Measurements from ENCODE around the gene RNF144B. TPM values are rescaled to one million over a fixed set of nuclear protein-coding genes. Genes with fewer than 3 reads are reported as not detected.
"Not testable (repeated sequence)": the region's sequence is repeated elsewhere in the genome, so short reads cannot be mapped to it uniquely, and the experiment has no call there.

The RNF144B gene
- total RNA-seq, 1 donor from 2014 or later: 9.3 TPM

GRCh38 chr6:18432180-18432579 lies 45.0 kb downstream of the RNF144B start:
- DNase-seq (ENCODE audit: low spot score): no peak
- intact Hi-C loops (cut with DNase I): no loop called here

DNA sequence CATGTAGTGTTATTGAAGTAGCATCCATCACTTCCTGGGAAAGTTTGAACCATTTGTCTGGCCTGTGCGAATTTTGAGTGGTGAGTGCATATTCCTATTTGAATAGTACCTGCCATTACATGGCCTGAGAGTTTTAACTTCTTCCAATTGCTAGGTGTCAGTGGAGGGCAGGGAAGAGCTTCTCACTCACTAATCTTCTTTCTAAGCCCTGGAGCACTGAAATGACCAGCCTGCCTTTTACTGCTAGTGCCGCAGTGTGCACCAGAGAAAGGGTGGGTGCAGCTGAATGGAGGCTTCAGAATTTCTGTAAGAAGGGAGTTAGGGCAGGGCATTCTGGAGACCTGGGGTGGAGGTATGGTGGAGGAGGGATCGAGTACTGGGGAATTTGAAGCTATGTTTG lies 45.5 kb downstream of the RNF144B start:
- DNase-seq (ENCODE audit: low spot score): no peak
- intact Hi-C loops (cut with DNase I): no loop called here

GRCh38 chr6:18433059-18433458 lies 45.9 kb downstream of the RNF144B start:
- intact Hi-C loops (cut with DNase I): no loop called here
- no peak for DNase-seq (ENCODE audit: low spot score)

- no peak for DNase-seq (ENCODE audit: low spot score)
- intact Hi-C loops (cut with DNase I): no loop called here
Measured at GRCh38 chr6:18436341-18436740, 49.2 kb downstream of the RNF144B start.

GRCh38 chr6:18439581-18439980 lies 52.4 kb downstream of the RNF144B start:
- no peak for DNase-seq (ENCODE audit: low spot score)
- intact Hi-C loops (cut with DNase I): no loop called here

GRCh38 chr6:18441251-18441979 lies 54.3 kb downstream of the RNF144B start:
- intact Hi-C loops (cut with DNase I): no loop called here
- no peak for DNase-seq (ENCODE audit: low spot score)

DNA sequence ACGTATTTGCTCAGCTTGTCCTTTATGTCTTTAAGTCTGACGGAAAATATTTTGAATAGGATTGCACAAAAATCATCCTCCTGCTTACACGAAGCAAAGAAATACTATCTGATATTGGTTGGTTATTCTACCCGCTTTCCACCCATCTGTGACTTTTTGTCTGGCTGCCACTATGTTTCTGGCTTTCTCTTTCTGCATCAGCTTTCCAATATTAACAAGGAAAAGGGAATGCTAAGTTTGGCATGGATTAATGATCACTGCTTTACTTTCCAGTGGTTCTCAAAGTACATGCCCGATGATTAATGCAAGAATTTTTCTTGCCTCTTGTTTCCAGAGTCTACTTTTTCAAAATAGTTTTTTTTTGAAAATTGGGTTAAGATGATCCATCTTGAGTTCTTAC lies 57.0 kb downstream of the RNF144B start:
- no peak for DNase-seq (ENCODE audit: low spot score)
- intact Hi-C loops (cut with DNase I): no loop called here

GRCh38 chr6:18445228-18445627 lies 58.1 kb downstream of the RNF144B start:
- no peak for DNase-seq (ENCODE audit: low spot score)
- intact Hi-C loops (cut with DNase I): no loop called here

GRCh38 chr6:18446771-18447170 lies 59.6 kb downstream of the RNF144B start:
- DNase-seq (ENCODE audit: low spot score): no peak
- intact Hi-C loops (cut with DNase I): no loop called here

- intact Hi-C loops (cut with DNase I): no loop called here
- DNase-seq (ENCODE audit: low spot score): no peak
Measured at GRCh38 chr6:18447552-18447951, 60.4 kb downstream of the RNF144B start.

GRCh38 chr6:18451756-18452155 lies 64.6 kb downstream of the RNF144B start:
- intact Hi-C loops (cut with DNase I): no loop called here
- no peak for DNase-seq (ENCODE audit: low spot score)

GRCh38 chr6:18454446-18454845 lies 67.3 kb downstream of the RNF144B start:
- no peak for DNase-seq (ENCODE audit: low spot score)
- intact Hi-C loops (cut with DNase I): no loop called here

GRCh38 chr6:18457065-18457737 lies 70.1 kb downstream of the RNF144B start:
- intact Hi-C loops (cut with DNase I): no loop called here
- DNase-seq (ENCODE audit: low spot score): no peak

DNA sequence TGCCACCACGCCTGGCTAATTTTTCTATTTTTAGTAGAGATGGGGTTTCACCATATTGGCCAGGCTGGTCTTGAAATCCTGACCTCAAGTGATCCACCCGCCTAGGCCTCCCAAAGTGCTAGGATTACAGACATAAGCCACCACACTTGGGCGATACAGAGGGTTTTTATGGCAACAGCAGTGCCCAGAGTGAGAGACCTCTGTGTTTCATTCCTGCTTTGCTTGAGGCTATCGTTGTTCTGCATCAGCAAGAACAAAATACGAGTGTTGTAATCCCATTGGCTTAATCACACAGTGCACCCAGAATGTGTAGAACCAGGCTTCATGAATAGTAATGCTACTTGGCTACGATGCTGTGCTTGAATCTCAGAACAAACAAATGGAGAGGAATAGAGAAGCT lies 70.9 kb downstream of the RNF144B start:
- DNase-seq (ENCODE audit: low spot score); intact Hi-C loops (cut with DNase I): not testable (repeated sequence)

- DNase-seq (ENCODE audit: low spot score): no peak
- intact Hi-C loops (cut with DNase I): no loop called here
Measured at GRCh38 chr6:18463429-18463828, 76.3 kb downstream of the RNF144B start.

DNA sequence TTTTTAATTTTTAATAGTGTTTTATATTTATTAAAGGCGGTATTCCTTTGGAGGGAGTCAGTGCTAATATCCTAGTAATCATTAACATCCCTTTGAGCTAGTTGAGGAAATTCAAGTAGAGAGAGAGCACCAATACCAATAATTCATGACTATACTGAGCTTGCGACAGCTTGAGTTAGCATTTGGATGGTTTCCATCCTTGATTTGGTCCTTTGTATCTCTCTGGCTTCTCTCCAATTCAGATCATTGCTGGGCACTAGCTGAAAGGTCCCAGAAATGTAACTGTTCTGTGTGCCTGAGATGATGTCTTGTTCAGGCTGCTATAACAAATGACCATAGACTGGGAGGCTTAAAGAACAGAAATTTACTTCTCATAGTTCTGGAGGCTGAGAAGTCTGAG lies 77.0 kb downstream of the RNF144B start:
- no peak for DNase-seq (ENCODE audit: low spot score)
- intact Hi-C loops (cut with DNase I): no loop called here

DNA sequence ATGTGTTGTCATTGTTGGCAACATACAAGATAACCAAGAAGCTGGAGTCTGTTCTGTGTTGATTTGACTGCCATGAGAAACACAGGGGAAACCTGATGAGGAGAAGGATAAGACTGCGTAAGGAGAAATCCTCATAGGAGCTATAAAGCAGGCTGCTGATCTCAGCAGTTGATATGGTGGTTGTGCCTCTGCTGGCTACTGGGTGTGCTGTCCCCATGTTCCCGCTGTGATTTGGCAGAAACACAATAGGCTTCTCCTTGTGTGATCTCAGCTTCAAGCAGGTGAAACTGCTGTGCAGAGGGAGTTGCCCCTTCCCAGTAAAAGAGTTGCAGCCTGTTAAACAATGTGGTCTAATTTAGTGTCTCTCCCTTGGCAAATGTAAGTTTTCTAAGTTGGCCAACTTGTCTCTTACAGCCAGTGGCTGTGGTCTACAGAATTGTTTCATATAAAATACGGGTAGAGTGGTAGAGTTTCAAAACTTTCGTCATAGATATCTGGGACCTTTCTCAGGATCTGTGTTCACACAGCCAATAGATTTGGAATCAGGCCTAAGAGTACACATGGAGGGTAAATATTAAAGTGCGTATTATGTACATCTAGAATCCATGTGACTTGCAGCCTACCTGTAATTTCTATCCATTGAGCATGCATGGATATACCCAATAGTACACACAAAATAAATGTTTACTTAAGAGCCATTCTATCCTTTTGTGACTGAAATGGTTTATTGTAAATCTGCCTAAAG lies 78.4 kb downstream of the RNF144B start:
- intact Hi-C loops (cut with DNase I): no loop called here
- DNase-seq (ENCODE audit: low spot score): no peak

DNA sequence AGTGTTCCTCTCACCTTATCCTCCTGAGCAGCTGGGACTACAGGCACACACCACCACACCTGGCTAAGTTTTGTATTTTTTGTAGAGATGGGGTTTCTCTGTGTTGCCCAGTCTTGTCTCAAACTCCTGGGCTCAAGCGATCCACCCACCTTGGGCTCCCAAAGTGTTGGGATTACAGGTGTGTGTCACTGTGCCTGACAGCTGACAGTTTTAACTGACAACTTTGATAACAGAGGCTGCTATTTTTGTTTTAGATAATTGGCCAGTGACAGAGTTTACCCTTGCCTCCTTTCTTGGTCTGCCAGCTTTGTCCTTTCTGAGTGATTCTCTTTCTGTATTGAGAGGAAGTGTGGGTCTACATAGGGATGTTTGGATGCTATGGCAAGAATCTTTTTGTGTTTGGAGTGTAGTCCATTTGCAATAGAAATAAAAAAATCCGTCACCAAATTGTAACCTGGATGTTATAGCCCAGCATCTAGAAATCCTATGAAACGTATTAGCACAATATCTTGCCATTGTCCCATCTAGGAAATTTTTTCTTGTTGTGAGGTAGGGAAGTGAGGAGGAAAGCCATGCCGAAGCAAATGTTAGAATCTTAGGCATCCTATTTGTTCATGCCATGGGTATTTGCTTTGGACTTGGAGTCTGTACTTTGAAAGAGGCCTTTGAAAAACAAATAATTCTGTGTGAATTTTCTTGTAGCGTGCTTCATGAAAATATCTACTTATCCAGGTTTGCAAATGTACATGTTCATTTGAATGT lies 80.8 kb downstream of the RNF144B start:
- intact Hi-C loops (cut with DNase I): no loop called here
- DNase-seq (ENCODE audit: low spot score): no peak

DNA sequence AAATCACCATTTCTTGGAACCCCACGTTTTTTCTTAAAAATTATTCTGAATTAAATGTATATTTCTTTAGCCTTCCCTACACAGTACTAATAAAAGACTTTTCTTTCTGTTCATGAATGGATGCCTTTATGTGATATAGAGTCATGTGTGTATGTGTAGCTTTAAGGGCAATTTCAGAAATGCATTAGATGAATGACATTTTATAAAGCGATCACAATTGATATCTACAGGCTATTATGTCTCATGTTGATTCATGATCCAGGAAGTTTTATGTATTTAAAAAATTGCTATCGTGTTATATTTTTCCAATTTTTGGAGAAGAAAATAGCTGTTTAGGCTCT lies 81.3 kb downstream of the RNF144B start:
- intact Hi-C loops (cut with DNase I): no loop called here
- DNase-seq (ENCODE audit: low spot score): no peak

GRCh38 chr6:18469536-18469935 lies 82.4 kb downstream of the RNF144B start:
- intact Hi-C loops (cut with DNase I): no loop called here
- no peak for DNase-seq (ENCODE audit: low spot score)

All from cardiac septum (tissue), 1 donor.